PC-9 (cell line): ENCODE data around the gene PROK2. TPM values are rescaled to one million over a fixed set of nuclear protein-coding genes. Genes with fewer than 3 reads are reported as not detected.

Experiments used
- BruUV-seq: library from RNA; stranded (reverse); fragments of 400-500 nt; replicated peaks from 2 replicates; lab custom pipeline; 2021; lab: Mats Ljungman, UMichigan
- CTCF ChIA-PET: fragments of 300-600 bp; sonication (Branson Sonifier 250); formaldehyde crosslinking; loops from one replicate; lab custom pipeline; 2022; ENCODE audit warnings: antibody characterized with exemption; lab: Charles Lee
- POLR2A ChIA-PET: fragments of 300-600 bp; sonication (Branson Sonifier 250); formaldehyde crosslinking; loops from one replicate; lab custom pipeline; 2022; ENCODE audit warnings: antibody characterized with exemption; ENCODE audit not compliant: unreplicated experiment; lab: Charles Lee
- DNase-seq, 2 experiments: peaks; one replicate each; pipeline versions ENCODE4 v3.0.0 to v3.0.0-alpha.2; 2015 to 2022; ENCODE audit warnings: mixed read lengths in 1 of 2
- H2AFZ ChIP-seq: fragments of 200-600 bp; sonication (generic); 2 replicates; pipeline ENCODE4 v1.8.1; 2017; ENCODE audit warnings: antibody characterized with exemption
- H3F3A ChIP-seq: fragments of 200-600 bp; sonication (generic); 2 replicates; pipeline ENCODE4 v1.8.1; 2017; ENCODE audit warnings: antibody characterized with exemption, mild to moderate bottlenecking, low read depth; ENCODE audit not compliant: insufficient read depth
- H3K27ac ChIP-seq: fragments of 200-600 bp; sonication (generic); 2 replicates; pipeline ENCODE4 v1.6.1; 2016; ENCODE audit warnings: mixed run types
- H3K27me3 ChIP-seq: fragments of 200-600 bp; sonication (generic); 2 replicates; pipeline ENCODE4 v1.6.1; 2016; ENCODE audit warnings: low read depth, mixed run types; ENCODE audit not compliant: insufficient read depth
- H3K36me3 ChIP-seq: fragments of 200-600 bp; sonication (generic); 2 replicates; pipeline ENCODE4 v1.6.1; 2016; ENCODE audit warnings: low read depth, mixed run types
- H3K4me1 ChIP-seq: fragments of 200-600 bp; sonication (generic); replicated peaks from 2 replicates; pipeline ENCODE4 v1.6.1; 2016; ENCODE audit warnings: mixed run types; ENCODE audit not compliant: insufficient read depth
- H3K4me2 ChIP-seq: fragments of 200-600 bp; sonication (generic); 2 replicates; pipeline ENCODE4 v1.6.1; 2017; ENCODE audit warnings: mixed run types
- H3K4me3 ChIP-seq: fragments of 200-600 bp; sonication (generic); 2 replicates; pipeline ENCODE4 v1.6.1; 2016; ENCODE audit warnings: mixed run types
- H3K79me2 ChIP-seq: fragments of 200-600 bp; sonication (generic); 2 replicates; pipeline ENCODE4 v1.6.1; 2017; ENCODE audit warnings: low read depth, mixed run types
- H3K9me2 ChIP-seq: fragments of 200-600 bp; sonication (generic); 2 replicates; pipeline ENCODE4 v1.8.1; 2017; ENCODE audit warnings: mild to moderate bottlenecking; ENCODE audit not compliant: insufficient read depth
- H3K9me3 ChIP-seq: fragments of 200-600 bp; sonication (generic); 2 replicates; pipeline ENCODE4 v1.8.1; 2016; ENCODE audit warnings: low read depth; ENCODE audit not compliant: insufficient read depth
- H4K20me1 ChIP-seq: fragments of 200-600 bp; sonication (generic); 2 replicates; pipeline ENCODE4 v1.8.1; 2017; ENCODE audit not compliant: insufficient read depth
- EZH2 ChIP-seq: fragments of 200-600 bp; sonication (generic); IDR thresholded peaks from 2 replicates; pipeline ENCODE4 v1.8.0; 2017; ENCODE audit warnings: antibody characterized with exemption, low read depth
- intact Hi-C: fragments of 100-400 bp; cut with micrococcal nuclease; formaldehyde crosslinking; loops from one replicate; pipeline ENCODE4 v1.10.0; 2022; ENCODE audit not compliant: unreplicated experiment
- total RNA-seq: library from RNA; stranded (reverse); gene quantifications from 2 replicates; pipeline ENCODE4 v1.2.3, GENCODE V29; 2021
- TF ChIP-seq, protein P1 (sequence below): fragments of 200-600 bp; sonication (generic); conservative IDR thresholded peaks from 2 replicates; pipeline ENCODE4 v1.6.1; 2017; ENCODE audit warnings: mixed run types, antibody characterized with exemption, mild to moderate bottlenecking, moderate library complexity

The PROK2 gene
- total RNA-seq, 1 experiment from 2014 or later = not detected

DNA sequence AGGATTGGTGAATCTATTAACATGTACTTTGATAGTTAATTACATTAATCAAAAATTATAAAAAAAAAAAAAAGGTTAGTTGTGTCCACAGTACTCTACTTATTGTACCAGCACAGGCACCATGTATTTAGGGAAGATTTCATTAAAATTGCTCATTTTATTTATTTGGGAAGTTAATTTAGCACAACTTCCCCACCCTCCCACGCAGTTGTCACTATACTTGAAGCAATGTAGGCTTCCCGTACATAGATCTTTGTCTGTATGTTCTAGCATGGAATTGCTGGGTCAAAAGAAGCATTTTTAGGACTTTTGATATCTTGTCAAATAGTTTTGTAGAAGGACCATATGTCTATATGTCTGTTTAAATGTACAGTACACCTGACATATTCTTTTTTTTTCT lies 26.9 kb downstream of the PROK2 start:
- peaks cover 12% of the 10 kb centered on the region; the same call in 1 of the 2 replicates for H3K27me3 ChIP-seq
- ChIA-PET CTCF (no interaction called here), POLR2A (no interaction called here)
- H2AFZ ChIP-seq = no peak overlapping the region
- no peak overlapping the region for H3K27ac ChIP-seq
- H3K79me2 ChIP-seq = no peaks in the 10 kb centered on the region
- no peaks in the 10 kb centered on the region for H3K4me1 ChIP-seq
- intact Hi-C loops = no loop called here
- H3K4me3 ChIP-seq = no peak overlapping the region
- no peak overlapping the region for H3K4me2 ChIP-seq
- DNase-seq = no peak
- no peaks in the 10 kb centered on the region for H3K9me3 ChIP-seq
- H3F3A ChIP-seq = no peaks in the 10 kb centered on the region
- no TSS peak for BruUV-seq
- H3K9me2 ChIP-seq = no peaks in the 10 kb centered on the region
- TF ChIP-seq EZH2 = no peak
- TF ChIP-seq, protein P1, sequence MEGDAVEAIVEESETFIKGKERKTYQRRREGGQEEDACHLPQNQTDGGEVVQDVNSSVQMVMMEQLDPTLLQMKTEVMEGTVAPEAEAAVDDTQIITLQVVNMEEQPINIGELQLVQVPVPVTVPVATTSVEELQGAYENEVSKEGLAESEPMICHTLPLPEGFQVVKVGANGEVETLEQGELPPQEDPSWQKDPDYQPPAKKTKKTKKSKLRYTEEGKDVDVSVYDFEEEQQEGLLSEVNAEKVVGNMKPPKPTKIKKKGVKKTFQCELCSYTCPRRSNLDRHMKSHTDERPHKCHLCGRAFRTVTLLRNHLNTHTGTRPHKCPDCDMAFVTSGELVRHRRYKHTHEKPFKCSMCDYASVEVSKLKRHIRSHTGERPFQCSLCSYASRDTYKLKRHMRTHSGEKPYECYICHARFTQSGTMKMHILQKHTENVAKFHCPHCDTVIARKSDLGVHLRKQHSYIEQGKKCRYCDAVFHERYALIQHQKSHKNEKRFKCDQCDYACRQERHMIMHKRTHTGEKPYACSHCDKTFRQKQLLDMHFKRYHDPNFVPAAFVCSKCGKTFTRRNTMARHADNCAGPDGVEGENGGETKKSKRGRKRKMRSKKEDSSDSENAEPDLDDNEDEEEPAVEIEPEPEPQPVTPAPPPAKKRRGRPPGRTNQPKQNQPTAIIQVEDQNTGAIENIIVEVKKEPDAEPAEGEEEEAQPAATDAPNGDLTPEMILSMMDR = no peak
- H3K36me3 ChIP-seq = no peaks in the 10 kb centered on the region
- H4K20me1 ChIP-seq = no peaks in the 10 kb centered on the region

DNA sequence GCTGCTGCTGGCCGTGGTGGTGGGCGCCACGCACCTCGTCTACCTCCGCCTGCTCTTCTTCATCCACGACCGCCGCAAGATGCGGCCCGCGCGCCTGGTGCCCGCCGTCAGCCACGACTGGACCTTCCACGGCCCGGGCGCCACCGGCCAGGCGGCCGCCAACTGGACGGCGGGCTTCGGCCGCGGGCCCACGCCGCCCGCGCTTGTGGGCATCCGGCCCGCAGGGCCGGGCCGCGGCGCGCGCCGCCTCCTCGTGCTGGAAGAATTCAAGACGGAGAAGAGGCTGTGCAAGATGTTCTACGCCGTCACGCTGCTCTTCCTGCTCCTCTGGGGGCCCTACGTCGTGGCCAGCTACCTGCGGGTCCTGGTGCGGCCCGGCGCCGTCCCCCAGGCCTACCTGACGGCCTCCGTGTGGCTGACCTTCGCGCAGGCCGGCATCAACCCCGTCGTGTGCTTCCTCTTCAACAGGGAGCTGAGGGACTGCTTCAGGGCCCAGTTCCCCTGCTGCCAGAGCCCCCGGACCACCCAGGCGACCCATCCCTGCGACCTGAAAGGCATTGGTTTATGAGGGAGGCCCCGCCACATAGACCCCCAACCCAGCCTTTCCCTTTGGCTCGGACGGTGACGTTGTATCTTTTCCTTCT lies 30.2 kb downstream of the PROK2 start:
- intact Hi-C loops = no loop called here
- no peak overlapping the region for H3K4me2 ChIP-seq

GRCh38 chr3:71753701-71754609 lies 31.0 kb downstream of the PROK2 start, which contains the start of gene GPR27:
GPR27 (plus strand) TSS chr3:71753855; CDS start chr3:71754050, 195 bp downstream.
- POLR2A ChIA-PET = no interaction called here
- no TSS peak for BruUV-seq

More for the DNA sequence above, 30.2 kb downstream of the PROK2 start:
- Histone ChIP-seq H3K36me3 (no peaks in the 10 kb centered on the region), H2AFZ (no peak overlapping the region), H3K27ac (no peak overlapping the region), H3K79me2 (no peaks in the 10 kb centered on the region), H3K9me2 (no peaks in the 10 kb centered on the region), H3F3A (no peaks in the 10 kb centered on the region), H3K4me3 (no peak overlapping the region), H3K27me3 (peaks cover 15% of the 10 kb centered on the region; the same call in 1 of the 2 replicates), H3K9me3 (no peaks in the 10 kb centered on the region), H4K20me1 (no peaks in the 10 kb centered on the region), H3K4me1 (no peaks in the 10 kb centered on the region)
- ChIA-PET POLR2A (no interaction called here), CTCF (no interaction called here)
- no peak for DNase-seq
- no TSS peak for BruUV-seq
- TF ChIP-seq, protein P1 = no peak
- TF ChIP-seq EZH2 = no peak

More at GRCh38 chr3:71753701-71754609, 31.0 kb downstream of the PROK2 start, which contains the start of gene GPR27:
- H3K36me3 ChIP-seq = no peaks in the 10 kb centered on the region
- no peak within 1 kb of the TSS for H3K4me3 ChIP-seq
- no peak within 1 kb of the TSS for H3K27ac ChIP-seq
- DNase-seq = no peak
- no peaks in the 10 kb centered on the region for H3K4me1 ChIP-seq
- H3K9me2 ChIP-seq = no peaks in the 10 kb centered on the region
- H3K4me2 ChIP-seq = no peak within 1 kb of the TSS
- intact Hi-C loops = no loop called here
- no peak within 1 kb of the TSS for H2AFZ ChIP-seq
- no peaks in the 10 kb centered on the region for H4K20me1 ChIP-seq
- no peaks in the 10 kb centered on the region for H3F3A ChIP-seq
- H3K27me3 ChIP-seq = peaks cover 15% of the 10 kb centered on the region; the same call in 1 of the 2 replicates
- no peaks in the 10 kb centered on the region for H3K9me3 ChIP-seq
- H3K79me2 ChIP-seq = no peaks in the 10 kb centered on the region
- TF ChIP-seq EZH2 = no peak
- TF ChIP-seq, protein P1 = no peak
- CTCF ChIA-PET = no interaction called here
